Measurements from ENCODE around the gene XYLT1.

GRCh38 chr16:17346621-17347569 lies 123.9 kb downstream of the XYLT1 start:
- TF ChIP-seq CTCF (IDR thresholded peaks at IDR 0.05) (no peak), POLR2A (IDR thresholded peaks at IDR 0.05) (no peak)

All from thyroid gland (tissue), 4 donors.